NB4 (cell line): ENCODE results near the gene PRAMEF12.

Experiments used
- MYC ChIP-seq: IDR thresholded peaks from 2 replicates; pipeline ENCODE4 v1.6.1; 2011; ENCODE audit warnings: low read depth, low read length
- POLR2A ChIP-seq: IDR thresholded peaks from 2 replicates; pipeline ENCODE4 v1.6.1; 2011; ENCODE audit warnings: mild to moderate bottlenecking; ENCODE audit not compliant: insufficient read length; ENCODE audit errors: extremely low read depth
- TF ChIP-seq, protein P1 (sequence below): IDR thresholded peaks from one replicate; pipeline ENCODE4 v1.5.1; 2012; ENCODE audit warnings: low read depth, low read length
- TF ChIP-seq, protein P2 (sequence below): IDR thresholded peaks from 2 replicates; pipeline ENCODE4 v1.6.1; 2011; ENCODE audit warnings: low read depth, low read length

- TF ChIP-seq, protein P1, sequence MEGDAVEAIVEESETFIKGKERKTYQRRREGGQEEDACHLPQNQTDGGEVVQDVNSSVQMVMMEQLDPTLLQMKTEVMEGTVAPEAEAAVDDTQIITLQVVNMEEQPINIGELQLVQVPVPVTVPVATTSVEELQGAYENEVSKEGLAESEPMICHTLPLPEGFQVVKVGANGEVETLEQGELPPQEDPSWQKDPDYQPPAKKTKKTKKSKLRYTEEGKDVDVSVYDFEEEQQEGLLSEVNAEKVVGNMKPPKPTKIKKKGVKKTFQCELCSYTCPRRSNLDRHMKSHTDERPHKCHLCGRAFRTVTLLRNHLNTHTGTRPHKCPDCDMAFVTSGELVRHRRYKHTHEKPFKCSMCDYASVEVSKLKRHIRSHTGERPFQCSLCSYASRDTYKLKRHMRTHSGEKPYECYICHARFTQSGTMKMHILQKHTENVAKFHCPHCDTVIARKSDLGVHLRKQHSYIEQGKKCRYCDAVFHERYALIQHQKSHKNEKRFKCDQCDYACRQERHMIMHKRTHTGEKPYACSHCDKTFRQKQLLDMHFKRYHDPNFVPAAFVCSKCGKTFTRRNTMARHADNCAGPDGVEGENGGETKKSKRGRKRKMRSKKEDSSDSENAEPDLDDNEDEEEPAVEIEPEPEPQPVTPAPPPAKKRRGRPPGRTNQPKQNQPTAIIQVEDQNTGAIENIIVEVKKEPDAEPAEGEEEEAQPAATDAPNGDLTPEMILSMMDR: no peak
- TF ChIP-seq POLR2A (no peak), MYC (no peak)
- TF ChIP-seq, protein P2, sequence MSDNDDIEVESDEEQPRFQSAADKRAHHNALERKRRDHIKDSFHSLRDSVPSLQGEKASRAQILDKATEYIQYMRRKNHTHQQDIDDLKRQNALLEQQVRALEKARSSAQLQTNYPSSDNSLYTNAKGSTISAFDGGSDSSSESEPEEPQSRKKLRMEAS: no peak
Measured at GRCh38 chr1:12776801-12777557, 3.4 kb downstream of the PRAMEF12 start.
